ENCODE measurements around the gene EEFSEC. TPM values are rescaled to one million over a fixed set of nuclear protein-coding genes. Genes with fewer than 3 reads are reported as not detected.

EEFSEC gene
- total and polyA plus RNA-seq, 2 of the 8 experiments (the other 6 are each of a cell fraction or from before 2014, with no cell fraction given), result 13.1 to 19.8 TPM

DNA sequence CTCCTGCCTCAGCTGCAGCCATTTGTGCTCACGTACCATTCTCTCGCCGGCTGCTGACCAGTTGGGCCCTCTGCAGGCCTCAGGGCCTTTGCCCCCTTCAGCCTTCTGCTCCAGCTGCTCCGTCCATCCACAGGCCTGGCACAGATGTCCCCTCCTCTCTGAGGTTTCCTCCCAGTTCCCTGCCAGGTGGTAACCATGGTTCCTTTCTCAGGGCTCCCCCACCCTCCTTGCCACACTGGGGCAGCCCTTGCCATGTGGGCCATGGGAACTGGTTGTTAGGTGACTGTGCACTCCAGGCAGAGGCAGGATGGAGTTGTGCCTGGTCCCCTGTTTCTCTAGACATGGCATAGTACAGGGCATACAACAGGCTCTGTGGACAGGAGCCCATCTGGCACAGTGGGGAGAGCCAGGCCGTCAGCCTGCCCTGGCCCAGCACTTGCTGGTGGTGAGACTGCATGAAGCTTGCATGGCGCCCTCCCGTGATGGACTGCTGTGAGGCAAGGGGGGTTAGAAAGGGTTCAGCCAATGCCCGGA is 164.5 kb downstream of the EEFSEC start:
- no peaks in the 10 kb centered on the region for H3K9me3 ChIP-seq (ENCODE audit: insufficient read depth in 2 of 2, low read depth in 1 of 2, low read length in 1 of 2)
- TF ChIP-seq, protein P1, sequence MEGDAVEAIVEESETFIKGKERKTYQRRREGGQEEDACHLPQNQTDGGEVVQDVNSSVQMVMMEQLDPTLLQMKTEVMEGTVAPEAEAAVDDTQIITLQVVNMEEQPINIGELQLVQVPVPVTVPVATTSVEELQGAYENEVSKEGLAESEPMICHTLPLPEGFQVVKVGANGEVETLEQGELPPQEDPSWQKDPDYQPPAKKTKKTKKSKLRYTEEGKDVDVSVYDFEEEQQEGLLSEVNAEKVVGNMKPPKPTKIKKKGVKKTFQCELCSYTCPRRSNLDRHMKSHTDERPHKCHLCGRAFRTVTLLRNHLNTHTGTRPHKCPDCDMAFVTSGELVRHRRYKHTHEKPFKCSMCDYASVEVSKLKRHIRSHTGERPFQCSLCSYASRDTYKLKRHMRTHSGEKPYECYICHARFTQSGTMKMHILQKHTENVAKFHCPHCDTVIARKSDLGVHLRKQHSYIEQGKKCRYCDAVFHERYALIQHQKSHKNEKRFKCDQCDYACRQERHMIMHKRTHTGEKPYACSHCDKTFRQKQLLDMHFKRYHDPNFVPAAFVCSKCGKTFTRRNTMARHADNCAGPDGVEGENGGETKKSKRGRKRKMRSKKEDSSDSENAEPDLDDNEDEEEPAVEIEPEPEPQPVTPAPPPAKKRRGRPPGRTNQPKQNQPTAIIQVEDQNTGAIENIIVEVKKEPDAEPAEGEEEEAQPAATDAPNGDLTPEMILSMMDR (IDR thresholded peaks at IDR 0.05; ENCODE audit: control extremely low read depth in 1 of 3, insufficient read depth in 1 of 3, low read depth in 1 of 3, low read length in 3 of 3), result peak in 2 of 3 experiments; percentile 22; a peak in 3 of 4 replicates
- peak; percentile 28 to 46; a peak in 3 of 4 replicates for TF ChIP-seq RAD21 (IDR thresholded peaks at IDR 0.05 in 1 of 2, conservative IDR thresholded peaks at IDR 0.05 in 1 of 2; ENCODE audit: low read depth in 2 of 2, low read length in 2 of 2)
- no peak for TF ChIP-seq E2F6 (IDR thresholded peaks at IDR 0.05)
- ChIA-PET CTCF (ENCODE audit: partially characterized antibody) (interaction anchor here (0.7 to 6.9 kb wide), 15 partner anchors 9 to 130 kb away, joined by 3 to 108 read pairs (median 4); no protein-coding TSS in a partner anchor), POLR2A (ENCODE audit: partially characterized antibody) (interaction anchor here (0.6 kb wide), 1 partner anchor 9 kb away, joined by 3 read pairs; no protein-coding TSS in a partner anchor)
- H2BK15ac ChIP-seq (ENCODE audit: low read length), result no peak overlapping the region
- no peak overlapping the region for H2AFZ ChIP-seq (ENCODE audit: low read length)
- H3K79me1 ChIP-seq (ENCODE audit: low read depth, low read length), result 0 out of 2 replicates have a peak, but pooled peaks cover 2% of the 10 kb centered on the region
- H3K27me3 ChIP-seq (replicated peaks in 1 of 4; ENCODE audit: control insufficient read depth in 3 of 4, extremely low read depth in 1 of 4, insufficient read depth in 3 of 4, low read length in 3 of 4), result no peaks in the 10 kb centered on the region
- H3K4me3 ChIP-seq (ENCODE audit: extremely low read depth in 1 of 4, insufficient read depth in 2 of 4, low read depth in 3 of 4, low read length in 4 of 4), result no peak overlapping the region
- no peak overlapping the region for H3K23ac ChIP-seq (ENCODE audit: insufficient read length)
- no peak overlapping the region for H2BK20ac ChIP-seq (ENCODE audit: low read length)
- H4K20me1 ChIP-seq (replicated peaks in 1 of 2; ENCODE audit: control insufficient read depth in 1 of 2, insufficient read depth in 2 of 2, low read length in 2 of 2), result peaks cover 0 to 3% of the 10 kb centered on the region in 2 experiments
- WGBS, 2 experiments (ENCODE audit: extremely low coverage in 1 of 2, insufficient coverage in 1 of 2, insufficient read length in 1 of 2, insufficient replicate concordance in 2 of 2, low coverage in 1 of 2, low lambda C conversion rate in 2 of 2, missing lambda C conversion rate in 1 of 2), result 84% methylated on average over 8 of the region's 8 CpGs; no CpG with 5 or more reads in 1 of the 2 experiments
- H3K4ac ChIP-seq (replicated peaks; ENCODE audit: insufficient read length, low read depth, low read length), result no peak overlapping the region
- H3K36me3 ChIP-seq (ENCODE audit: control insufficient read depth in 2 of 4, insufficient read depth in 4 of 4, low read length in 3 of 4), result no peaks in the 10 kb centered on the region
- no peak overlapping the region for H3K18ac ChIP-seq (ENCODE audit: extremely low read depth, low read length)
- H3K14ac ChIP-seq (ENCODE audit: insufficient read length), result no peak overlapping the region
- no peaks in the 10 kb centered on the region for H3K23me2 ChIP-seq (ENCODE audit: low read depth, low read length)
- FAIRE-seq (no peak), DNase-seq (ENCODE audit: low read depth in 1 of 2, low spot score in 2 of 2) (peak in 1 of 2 experiments; percentile 44)
- no peak overlapping the region for H3K56ac ChIP-seq (replicated peaks; ENCODE audit: insufficient read length, low read depth, low read length)
- no peak overlapping the region for H2BK12ac ChIP-seq (ENCODE audit: low read depth, low read length)
- H3K9ac ChIP-seq (replicated peaks in 1 of 4; ENCODE audit: extremely low read depth in 1 of 4, low read depth in 3 of 4, low read length in 3 of 4), result no peak overlapping the region
- H3K4me1 ChIP-seq (replicated peaks in 1 of 4; ENCODE audit: control insufficient read depth in 3 of 4, insufficient read depth in 4 of 4, low read length in 3 of 4), result peaks cover 0 to 4% (median 0%) of the 10 kb centered on the region in 4 experiments; a peak in 2 of 7 replicates
- no peak overlapping the region for H2AK5ac ChIP-seq (ENCODE audit: low read depth, low read length)
- H2BK5ac ChIP-seq (ENCODE audit: low read depth, low read length), result no peak overlapping the region
- H4K5ac ChIP-seq (ENCODE audit: insufficient read length, low read depth, low read length), result no peak overlapping the region
- no peak overlapping the region for H3K4me2 ChIP-seq (ENCODE audit: insufficient read depth in 1 of 2, low read depth in 2 of 2, low read length in 2 of 2)
- 0 out of 2 replicates have a peak overlapping the region, but pooled peaks have one; percentile 29 for H4K8ac ChIP-seq (ENCODE audit: extremely low read depth, insufficient read depth, low read length)
- H4K91ac ChIP-seq (replicated peaks; ENCODE audit: insufficient read length, low read length), result no peak overlapping the region
- no peak overlapping the region for H3K27ac ChIP-seq (ENCODE audit: low read depth, low read length)
- no peaks in the 10 kb centered on the region for H3K79me2 ChIP-seq (ENCODE audit: control insufficient read depth in 1 of 2, insufficient read depth in 2 of 2, low read length in 2 of 2)
- H2BK120ac ChIP-seq (replicated peaks; ENCODE audit: low read depth, low read length), result no peak overlapping the region
